Measurements from ENCODE around the gene ZNF428. TPM values are rescaled to one million over a fixed set of nuclear protein-coding genes. Genes with fewer than 3 reads are reported as not detected.
"Not testable (repeated sequence)": the region's sequence is repeated elsewhere in the genome, so short reads cannot be mapped to it uniquely, and the experiment has no call there.

ZNF428 gene, protein sequence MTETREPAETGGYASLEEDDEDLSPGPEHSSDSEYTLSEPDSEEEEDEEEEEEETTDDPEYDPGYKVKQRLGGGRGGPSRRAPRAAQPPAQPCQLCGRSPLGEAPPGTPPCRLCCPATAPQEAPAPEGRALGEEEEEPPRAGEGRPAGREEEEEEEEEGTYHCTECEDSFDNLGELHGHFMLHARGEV
- total RNA-seq, result 39.1 TPM

- intact Hi-C loops (cut with DNase I), result no loop called here
- peak; percentile 90 for DNase-seq (ENCODE audit: low spot score)
Measured at GRCh38 chr19:43619262-43620060, at the start of gene ZNF428. Gene ZNF428 (minus strand): TSS chr19:43619629. CDS start chr19:43614304, 5,325 bp downstream.

GRCh38 chr19:43668406-43669109, 49.1 kb upstream of the ZNF428 start:
- intact Hi-C loops (cut with DNase I), result no loop called here
- ATAC-seq, result peak; percentile 93
- peak; percentile 100 for DNase-seq (ENCODE audit: low spot score)

More at GRCh38 chr19:43619262-43620060, at the start of gene ZNF428:
- ATAC-seq, result peak; percentile 96

DNA sequence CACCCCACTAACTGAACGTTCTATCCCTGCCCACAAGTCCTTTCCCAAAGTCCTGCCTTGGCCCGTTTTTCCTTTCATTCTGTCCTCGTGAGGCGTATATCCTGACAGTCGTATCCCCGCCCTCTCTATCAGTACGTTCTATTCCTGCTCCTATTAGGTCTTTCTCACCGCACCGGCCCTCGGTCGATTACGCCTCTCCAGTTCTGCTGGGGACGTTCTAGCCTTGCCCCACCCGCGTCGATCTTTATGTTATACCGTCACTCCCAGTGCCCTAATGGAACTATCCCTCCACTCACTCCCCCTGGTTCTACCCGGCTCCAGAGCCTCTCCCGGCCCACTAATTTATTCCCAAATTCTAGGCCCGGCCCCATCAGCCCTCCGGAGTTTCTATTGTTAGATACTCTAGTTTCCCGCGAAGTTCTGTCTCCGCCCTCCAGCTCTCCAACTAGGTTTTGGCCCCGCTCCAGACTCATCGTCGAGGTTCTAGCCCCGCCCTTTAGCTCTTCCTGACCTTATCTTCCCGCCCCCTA, 48.5 kb upstream of the ZNF428 start:
- intact Hi-C loops (cut with DNase I), result no loop called here
- ATAC-seq (no peak), DNase-seq (ENCODE audit: low spot score) (no peak)

DNA sequence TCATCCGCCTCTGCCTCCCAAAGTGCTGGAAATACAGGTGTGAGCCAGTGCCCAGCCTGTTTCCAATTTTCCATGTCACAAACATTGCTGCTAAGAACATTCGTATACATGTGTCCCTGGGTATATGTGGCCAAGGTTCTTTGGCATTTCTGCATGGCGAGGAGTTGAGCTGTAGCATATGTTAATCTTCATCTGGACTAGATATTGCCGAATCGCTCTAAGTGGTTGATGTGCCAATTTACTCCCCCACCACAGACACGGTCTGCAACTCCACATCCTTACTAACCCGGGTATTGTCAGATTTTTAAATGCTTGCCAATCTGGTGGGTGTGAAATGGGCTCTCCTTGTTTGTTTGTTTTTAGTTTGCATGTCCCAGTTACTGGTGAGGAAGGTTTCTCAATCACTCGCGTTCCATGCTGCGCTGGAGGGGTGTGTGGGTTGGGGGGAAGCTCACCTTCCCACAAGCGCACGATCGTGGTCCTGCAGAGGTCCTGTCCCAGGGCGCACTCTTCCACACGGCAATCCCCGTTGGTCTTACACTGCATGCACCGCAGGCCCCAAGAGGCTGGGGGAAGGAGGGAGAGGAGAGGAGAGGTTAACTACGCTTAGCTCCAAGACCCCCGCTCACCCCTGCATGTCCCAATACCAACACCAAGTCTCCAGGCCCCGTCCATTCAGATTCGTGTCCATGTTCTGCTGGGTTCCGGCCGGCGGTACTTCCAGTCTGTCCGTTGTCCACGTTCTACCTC, 47.9 kb upstream of the ZNF428 start:
- intact Hi-C loops (cut with DNase I), result no loop called here
- DNase-seq (ENCODE audit: low spot score), result peak; percentile 70
- no peak for ATAC-seq

GRCh38 chr19:43664018-43664417, 44.6 kb upstream of the ZNF428 start:
- DNase-seq (ENCODE audit: low spot score) (no peak), ATAC-seq (no peak)
- intact Hi-C loops (cut with DNase I), result no loop called here

DNA sequence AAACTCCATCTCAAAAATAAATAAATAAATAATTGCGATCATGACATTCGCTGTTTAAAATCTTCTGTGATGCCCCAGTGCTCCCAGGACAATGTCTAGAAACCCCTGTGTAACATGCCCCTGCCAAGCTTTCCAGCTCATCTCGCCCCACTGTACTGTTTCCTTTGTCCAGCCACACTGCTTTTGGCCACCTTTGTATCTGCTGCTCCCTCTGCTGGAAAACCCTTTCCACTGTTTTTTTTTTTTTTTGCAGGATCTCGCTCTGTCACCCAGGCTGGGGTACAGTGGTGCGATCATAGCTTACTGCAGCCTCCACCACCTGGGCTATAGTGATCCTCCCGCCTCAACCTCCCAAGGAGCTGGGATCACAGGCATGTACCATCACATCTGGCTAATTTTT, 43.1 kb upstream of the ZNF428 start:
- DNase-seq (ENCODE audit: low spot score) (no peak), ATAC-seq (no peak)
- intact Hi-C loops (cut with DNase I), result no loop called here

DNA sequence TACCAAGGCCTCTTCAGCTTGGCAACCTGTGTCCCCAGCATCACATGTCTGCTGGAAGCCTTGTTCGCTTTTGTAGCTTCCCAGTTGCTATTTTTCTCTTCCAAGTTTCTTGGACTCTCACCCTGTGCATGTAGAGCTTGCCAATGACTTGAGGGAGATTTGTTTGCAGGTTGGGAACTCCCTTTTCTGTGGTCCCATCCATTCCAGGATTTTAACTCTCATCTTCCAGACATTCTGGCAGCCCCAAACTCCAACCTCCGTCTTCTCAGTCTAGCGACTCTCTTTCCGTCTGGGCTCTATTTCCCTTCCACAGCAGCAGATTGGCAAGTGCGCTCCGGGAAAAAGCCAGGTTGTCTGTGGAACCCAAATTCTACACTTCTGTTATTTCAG, 41.5 kb upstream of the ZNF428 start:
- ATAC-seq, result no peak
- intact Hi-C loops (cut with DNase I), result no loop called here
- DNase-seq (ENCODE audit: low spot score), result no peak

GRCh38 chr19:43660301-43660970, 41.0 kb upstream of the ZNF428 start:
- intact Hi-C loops (cut with DNase I), result no loop called here
- ATAC-seq (no peak), DNase-seq (ENCODE audit: low spot score) (no peak)

DNA sequence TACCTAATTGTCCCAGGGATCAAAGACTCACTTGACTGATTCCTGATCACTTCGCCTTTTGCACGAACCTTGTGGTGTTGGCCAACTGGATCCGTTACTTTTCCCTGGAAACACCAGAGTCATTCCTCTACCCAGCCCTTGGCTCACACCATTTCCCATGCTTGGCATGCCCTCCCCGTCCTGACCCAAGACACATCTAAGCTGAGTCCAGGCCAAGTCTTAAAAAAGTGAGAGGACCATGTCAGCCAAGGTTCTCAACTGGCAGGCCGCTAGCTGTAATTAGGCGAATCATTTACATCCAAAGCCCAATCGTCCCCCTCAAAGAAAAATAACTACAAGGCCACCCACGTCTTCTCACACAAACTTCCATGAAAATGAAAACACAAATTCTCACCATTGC, 39.1 kb upstream of the ZNF428 start:
- intact Hi-C loops (cut with DNase I), result loop anchor here (10.0 kb wide), 1 partner anchor 64 kb away; the partner anchor contains the start of genes IRGQ and ZNF576
- ATAC-seq, result no peak
- DNase-seq (ENCODE audit: low spot score), result no peak

- ATAC-seq (no peak), DNase-seq (ENCODE audit: low spot score) (no peak)
- intact Hi-C loops (cut with DNase I), result loop anchor here (10.0 kb wide), 1 partner anchor 63 kb away; the partner anchor contains the start of genes IRGQ and ZNF576
Measured at GRCh38 chr19:43658001-43658400, 38.6 kb upstream of the ZNF428 start.

- intact Hi-C loops (cut with DNase I), result loop anchor here (10.0 kb wide), 1 partner anchor 62 kb away; the partner anchor contains the start of genes IRGQ and ZNF576
- no peak for DNase-seq (ENCODE audit: low spot score)
- ATAC-seq, result no peak
Measured at GRCh38 chr19:43656436-43656835, 37.0 kb upstream of the ZNF428 start.

DNA sequence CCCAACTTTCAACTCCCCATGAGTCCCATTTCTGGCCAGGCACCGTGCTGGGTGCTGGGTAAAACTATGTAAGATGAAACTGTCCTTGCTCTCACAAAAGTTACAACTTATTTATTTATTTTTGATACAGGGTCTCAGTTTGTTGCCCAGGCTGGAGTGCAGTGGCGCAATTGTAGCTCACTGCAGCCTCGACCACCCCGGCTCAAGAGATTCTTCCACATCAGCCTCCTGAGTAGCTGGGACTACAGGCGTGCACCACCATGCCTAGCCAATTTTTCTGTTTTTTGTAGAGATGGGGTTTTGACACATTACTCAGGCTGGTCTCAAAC, 33.1 kb upstream of the ZNF428 start:
- intact Hi-C loops (cut with DNase I), result loop anchor here (10.0 kb wide), 1 partner anchor 58 kb away; the partner anchor contains the start of genes IRGQ and ZNF576

GRCh38 chr19:43651758-43652545, 32.5 kb upstream of the ZNF428 start:
- peak; percentile 79 for ATAC-seq
- intact Hi-C loops (cut with DNase I), result loop anchor here (10.0 kb wide), 1 partner anchor 57 kb away; the partner anchor contains the start of genes IRGQ and ZNF576

More for the DNA sequence above, 33.1 kb upstream of the ZNF428 start:
- DNase-seq (ENCODE audit: low spot score) (no peak), ATAC-seq (peak; percentile 23)

GRCh38 chr19:43650276-43650675, 30.8 kb upstream of the ZNF428 start:
- ATAC-seq; DNase-seq (ENCODE audit: low spot score): not testable (repeated sequence)
- intact Hi-C loops (cut with DNase I), result loop anchor here (10.0 kb wide), 1 partner anchor 55 kb away; the partner anchor contains the start of genes IRGQ and ZNF576

More at GRCh38 chr19:43651758-43652545, 32.5 kb upstream of the ZNF428 start:
- DNase-seq (ENCODE audit: low spot score), result peak; percentile 76

DNA sequence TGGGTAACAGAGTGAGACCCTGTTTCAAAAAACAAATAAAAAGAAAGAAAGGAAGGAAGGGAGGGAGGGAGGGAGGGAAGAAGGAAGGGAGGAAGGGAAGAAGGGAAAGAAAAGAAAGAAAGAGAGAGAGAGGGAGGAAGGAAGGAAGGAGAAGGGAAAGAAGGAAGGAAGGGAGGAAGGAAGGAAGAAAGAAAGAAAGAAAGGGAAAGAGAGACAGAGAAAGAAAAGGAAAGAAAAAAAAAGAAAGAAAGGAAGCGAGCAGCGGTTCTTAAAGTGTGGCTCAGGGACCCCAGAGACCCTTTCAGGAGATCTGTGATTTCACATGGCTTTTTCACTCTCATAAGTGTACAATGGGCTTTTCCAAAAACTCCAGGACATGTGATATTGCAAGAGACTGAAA, 30.1 kb upstream of the ZNF428 start:
- DNase-seq (ENCODE audit: low spot score) (no peak), ATAC-seq (no peak)
- intact Hi-C loops (cut with DNase I), result no loop called here

DNA sequence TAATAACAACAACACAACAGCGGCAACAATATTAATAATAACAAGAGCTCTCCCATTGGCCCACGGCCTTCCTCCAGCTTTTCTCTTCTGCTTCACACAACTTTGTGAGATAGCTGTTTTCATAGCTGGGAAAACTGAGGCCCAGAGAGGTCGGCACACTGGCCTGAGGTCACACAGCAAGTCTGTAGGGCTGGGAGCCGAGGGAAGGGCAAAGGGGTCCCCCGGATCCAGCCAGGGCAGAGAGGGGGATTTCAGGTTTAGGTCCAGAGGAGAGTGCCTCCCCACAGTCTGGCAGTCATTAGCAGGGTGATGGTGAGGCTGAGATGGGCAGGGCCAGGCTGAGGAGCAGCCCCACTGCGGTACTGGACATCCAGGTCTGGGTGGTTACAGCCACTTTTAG, 29.2 kb upstream of the ZNF428 start:
- ATAC-seq, result no peak

GRCh38 chr19:43644181-43644580, 24.8 kb upstream of the ZNF428 start:
- intact Hi-C loops (cut with DNase I), result no loop called here
- DNase-seq (ENCODE audit: low spot score) (no peak), ATAC-seq (no peak)

More for the DNA sequence above, 29.2 kb upstream of the ZNF428 start:
- DNase-seq (ENCODE audit: low spot score), result no peak
- intact Hi-C loops (cut with DNase I), result no loop called here

Measured in sciatic nerve (tissue), 2 donors.